Panc1 (cell line): ENCODE results near the gene ZCWPW2. TPM values are rescaled to one million over a fixed set of nuclear protein-coding genes. Genes with fewer than 3 reads are reported as not detected.

Experiments
- ATAC-seq: fragments of 200-7000 bp; cut with Tn5 transposase; 2 replicates; pipeline ENCODE4 v1.9.1; 2020; ENCODE audit warnings: mild to moderate bottlenecking, moderate library complexity
- BruUV-seq: library from RNA; stranded (reverse); fragments of 400-500 nt; replicated peaks from 2 replicates; lab custom pipeline; 2021; lab: Mats Ljungman, UMichigan
- CTCF ChIA-PET: fragments of 300-600 bp; sonication (Branson Sonifier 250); formaldehyde crosslinking; loops from one replicate; lab custom pipeline; 2022; ENCODE audit warnings: antibody characterized with exemption; lab: Charles Lee
- POLR2A ChIA-PET: fragments of 300-600 bp; sonication (Branson Sonifier 250); formaldehyde crosslinking; loops from one replicate; lab custom pipeline; 2022; ENCODE audit warnings: antibody characterized with exemption; lab: Charles Lee
- DNase-seq: peaks from one replicate; pipeline ENCODE4 v3.0.0-alpha.2; 2010; ENCODE audit warnings: low read depth, low spot score
- H3K27ac ChIP-seq: 2 replicates; pipeline ENCODE4 v1.5.1; 2011; ENCODE audit warnings: mild to moderate bottlenecking, low read length, inconsistent platforms
- H3K27me3 ChIP-seq: fragments of 200-500 bp; sonication (Bioruptor generic); 2 replicates; pipeline ENCODE4 v1.6.0; 2014; ENCODE audit warnings: low read length, inconsistent platforms; ENCODE audit not compliant: control insufficient read depth, insufficient read depth
- H3K36me3 ChIP-seq: fragments of 200-500 bp; sonication (Bioruptor generic); 2 replicates; pipeline ENCODE4 v1.5.1; 2014; ENCODE audit warnings: inconsistent platforms, mild to moderate bottlenecking, low read length, moderate library complexity; ENCODE audit not compliant: control insufficient read depth, insufficient read depth
- H3K4me1 ChIP-seq: 2 replicates; pipeline ENCODE4 v1.5.1; 2011; ENCODE audit warnings: inconsistent platforms, mild to moderate bottlenecking, low read length, moderate library complexity; ENCODE audit not compliant: control insufficient read depth, insufficient read depth
- H3K4me3 ChIP-seq, 2 experiments: 2 replicates each; pipeline ENCODE4 v1.5.1; 2011 to 2012; ENCODE audit warnings: low read depth in 2 of 2, low read length in 2 of 2, mild to moderate bottlenecking in 2 of 2, inconsistent platforms in 1 of 2, moderate library complexity in 1 of 2
- H3K9me3 ChIP-seq: fragments of 200-500 bp; sonication (Bioruptor generic); 2 replicates; pipeline ENCODE4 v1.5.1; 2014; ENCODE audit warnings: low read depth, mild to moderate bottlenecking, inconsistent platforms, low read length, moderate library complexity; ENCODE audit not compliant: control insufficient read depth, insufficient read depth
- POLR2AphosphoS5 ChIP-seq: IDR thresholded peaks from 2 replicates; pipeline ENCODE4 v1.6.1; 2012; ENCODE audit warnings: mild to moderate bottlenecking, low read depth, low read length, moderate library complexity
- SIN3A ChIP-seq: IDR thresholded peaks from 2 replicates; pipeline ENCODE4 v1.6.1; 2012; ENCODE audit warnings: low read depth, mild to moderate bottlenecking, low read length, moderate library complexity, borderline replicate concordance; ENCODE audit not compliant: insufficient read depth
- TCF7L2 ChIP-seq: IDR thresholded peaks from 2 replicates; pipeline ENCODE4 v1.6.1; 2011; ENCODE audit warnings: mild to moderate bottlenecking, low read depth, low read length, inconsistent platforms
- in situ Hi-C: cut with HindIII; loops from 2 replicates; pipeline ENCODE4 v1.10.0; 2016; ENCODE audit warnings: low sequenced_read_pairs, low pct_unique_long_range_greater_than_20kb
- intact Hi-C: fragments of 100-400 bp; cut with micrococcal nuclease; formaldehyde crosslinking; loops from one replicate; pipeline ENCODE4 v1.10.0; 2022; ENCODE audit not compliant: unreplicated experiment
- total RNA-seq: library from RNA; stranded (reverse); gene quantifications from one replicate; pipeline ENCODE4 v1.2.1, GENCODE V29; 2021; ENCODE audit not compliant: unreplicated experiment
- TF ChIP-seq, protein P1 (sequence below), 2 experiments: IDR thresholded peaks; 2 replicates each; pipeline ENCODE4 v1.6.1; 2011 to 2012; ENCODE audit warnings: low read depth in 2 of 2, control low read depth in 1 of 2, low read length in 1 of 2, mild to moderate bottlenecking in 1 of 2, moderate library complexity in 1 of 2; ENCODE audit not compliant: insufficient read depth in 1 of 2
- TF ChIP-seq, protein P2 (sequence below): fragments of 450-650 bp; IDR thresholded peaks from 2 replicates; pipeline ENCODE4 v1.5.1; 2017; ENCODE audit warnings: mild to moderate bottlenecking

ZCWPW2 gene
- total RNA-seq, 1 experiment from 2014 or later, result 0.82 TPM

GRCh38 chr3:28328188-28329151 is 20.1 kb upstream of the ZCWPW2 start:
- no peak for ATAC-seq

GRCh38 chr3:28334552-28334951 is 14.0 kb upstream of the ZCWPW2 start:
- Histone ChIP-seq H3K27ac (no peak overlapping the region), H3K4me1 (no peaks in the 10 kb centered on the region), H3K9me3 (no peaks in the 10 kb centered on the region), H3K4me3 (no peak overlapping the region), H3K27me3 (no peaks in the 10 kb centered on the region), H3K36me3 (peaks cover 14% of the 10 kb centered on the region)
- no TSS peak for BruUV-seq
- CTCF ChIA-PET, result no interaction called here
- in situ Hi-C loops (no loop called here), intact Hi-C loops (no loop called here)
- TF ChIP-seq, protein P1, sequence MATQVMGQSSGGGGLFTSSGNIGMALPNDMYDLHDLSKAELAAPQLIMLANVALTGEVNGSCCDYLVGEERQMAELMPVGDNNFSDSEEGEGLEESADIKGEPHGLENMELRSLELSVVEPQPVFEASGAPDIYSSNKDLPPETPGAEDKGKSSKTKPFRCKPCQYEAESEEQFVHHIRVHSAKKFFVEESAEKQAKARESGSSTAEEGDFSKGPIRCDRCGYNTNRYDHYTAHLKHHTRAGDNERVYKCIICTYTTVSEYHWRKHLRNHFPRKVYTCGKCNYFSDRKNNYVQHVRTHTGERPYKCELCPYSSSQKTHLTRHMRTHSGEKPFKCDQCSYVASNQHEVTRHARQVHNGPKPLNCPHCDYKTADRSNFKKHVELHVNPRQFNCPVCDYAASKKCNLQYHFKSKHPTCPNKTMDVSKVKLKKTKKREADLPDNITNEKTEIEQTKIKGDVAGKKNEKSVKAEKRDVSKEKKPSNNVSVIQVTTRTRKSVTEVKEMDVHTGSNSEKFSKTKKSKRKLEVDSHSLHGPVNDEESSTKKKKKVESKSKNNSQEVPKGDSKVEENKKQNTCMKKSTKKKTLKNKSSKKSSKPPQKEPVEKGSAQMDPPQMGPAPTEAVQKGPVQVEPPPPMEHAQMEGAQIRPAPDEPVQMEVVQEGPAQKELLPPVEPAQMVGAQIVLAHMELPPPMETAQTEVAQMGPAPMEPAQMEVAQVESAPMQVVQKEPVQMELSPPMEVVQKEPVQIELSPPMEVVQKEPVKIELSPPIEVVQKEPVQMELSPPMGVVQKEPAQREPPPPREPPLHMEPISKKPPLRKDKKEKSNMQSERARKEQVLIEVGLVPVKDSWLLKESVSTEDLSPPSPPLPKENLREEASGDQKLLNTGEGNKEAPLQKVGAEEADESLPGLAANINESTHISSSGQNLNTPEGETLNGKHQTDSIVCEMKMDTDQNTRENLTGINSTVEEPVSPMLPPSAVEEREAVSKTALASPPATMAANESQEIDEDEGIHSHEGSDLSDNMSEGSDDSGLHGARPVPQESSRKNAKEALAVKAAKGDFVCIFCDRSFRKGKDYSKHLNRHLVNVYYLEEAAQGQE (IDR thresholded peaks at IDR 0.05; ENCODE audit: insufficient read depth in 1 of 2, low read depth in 2 of 2, low read length in 1 of 2), result no peak
- TF ChIP-seq, protein P2, sequence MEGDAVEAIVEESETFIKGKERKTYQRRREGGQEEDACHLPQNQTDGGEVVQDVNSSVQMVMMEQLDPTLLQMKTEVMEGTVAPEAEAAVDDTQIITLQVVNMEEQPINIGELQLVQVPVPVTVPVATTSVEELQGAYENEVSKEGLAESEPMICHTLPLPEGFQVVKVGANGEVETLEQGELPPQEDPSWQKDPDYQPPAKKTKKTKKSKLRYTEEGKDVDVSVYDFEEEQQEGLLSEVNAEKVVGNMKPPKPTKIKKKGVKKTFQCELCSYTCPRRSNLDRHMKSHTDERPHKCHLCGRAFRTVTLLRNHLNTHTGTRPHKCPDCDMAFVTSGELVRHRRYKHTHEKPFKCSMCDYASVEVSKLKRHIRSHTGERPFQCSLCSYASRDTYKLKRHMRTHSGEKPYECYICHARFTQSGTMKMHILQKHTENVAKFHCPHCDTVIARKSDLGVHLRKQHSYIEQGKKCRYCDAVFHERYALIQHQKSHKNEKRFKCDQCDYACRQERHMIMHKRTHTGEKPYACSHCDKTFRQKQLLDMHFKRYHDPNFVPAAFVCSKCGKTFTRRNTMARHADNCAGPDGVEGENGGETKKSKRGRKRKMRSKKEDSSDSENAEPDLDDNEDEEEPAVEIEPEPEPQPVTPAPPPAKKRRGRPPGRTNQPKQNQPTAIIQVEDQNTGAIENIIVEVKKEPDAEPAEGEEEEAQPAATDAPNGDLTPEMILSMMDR, result peak; percentile 15; the same call in 1 of the 2 replicates
- ATAC-seq (no peak), DNase-seq (no peak)
- POLR2A ChIA-PET, result no interaction called here

More at GRCh38 chr3:28328188-28329151, 20.1 kb upstream of the ZCWPW2 start:
- no peak for TF ChIP-seq TCF7L2
- TF ChIP-seq, protein P2, result peak; percentile 46; the same call in 1 of the 2 replicates
- TF ChIP-seq POLR2AphosphoS5, result no peak
- TF ChIP-seq, protein P1 (IDR thresholded peaks at IDR 0.05; ENCODE audit: insufficient read depth in 1 of 2, low read depth in 2 of 2, low read length in 1 of 2), result no peak
- TF ChIP-seq SIN3A, result no peak
- intact Hi-C loops (no loop called here), in situ Hi-C loops (no loop called here)
- Histone ChIP-seq H3K4me1 (no peaks in the 10 kb centered on the region), H3K9me3 (no peaks in the 10 kb centered on the region), H3K27me3 (no peaks in the 10 kb centered on the region), H3K27ac (no peak overlapping the region), H3K36me3 (peaks cover 16% of the 10 kb centered on the region), H3K4me3 (no peak overlapping the region)
- BruUV-seq, result no TSS peak
- DNase-seq, result no peak
- POLR2A ChIA-PET, result interaction anchor here (1.2 kb wide), 1 partner anchor 20 kb away, joined by 3 read pairs; the partner anchor contains the start of genes AZI2 and ZCWPW2
- CTCF ChIA-PET, result interaction anchor here (0.6 to 1.8 kb wide), 2 partner anchors 606 to 617 kb away, joined by 3 to 6 read pairs; partner anchors contain the start of gene EOMES
